ENCODE measurements around the gene ATF7.

DNA sequence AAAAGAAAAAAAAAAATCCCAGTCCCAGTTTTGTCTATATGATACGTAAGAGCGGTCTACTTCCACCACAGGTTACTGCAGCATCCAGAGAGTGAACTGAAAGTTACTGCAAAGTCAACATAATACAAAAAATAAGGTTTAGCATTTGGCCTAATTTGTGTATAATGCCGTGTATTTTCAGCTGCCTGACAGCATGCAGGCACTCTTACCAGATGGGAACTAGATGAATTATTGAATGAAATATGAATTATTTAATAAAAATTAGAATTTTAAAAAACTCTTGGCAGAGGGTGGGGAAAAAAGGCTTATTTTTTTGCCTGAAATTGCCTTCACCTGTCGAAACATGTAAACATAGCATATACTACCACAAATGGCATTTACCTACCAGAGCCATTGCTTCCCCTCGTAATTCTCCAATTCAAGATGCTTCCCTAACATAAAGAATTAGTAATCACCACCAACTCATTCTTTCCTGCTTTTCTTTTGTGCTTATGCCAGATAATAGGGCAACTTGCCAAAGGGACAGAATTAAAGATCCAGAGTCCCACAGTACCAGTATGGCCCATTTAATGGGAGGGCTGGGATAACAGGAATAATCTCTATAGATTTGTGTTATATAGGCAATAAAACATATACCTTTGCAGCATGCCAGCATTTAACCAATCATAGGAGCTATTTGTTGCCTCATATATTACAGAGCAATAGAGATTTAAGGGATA is 31.1 kb downstream of the ATF7 start:
- TF ChIP-seq, protein P1, sequence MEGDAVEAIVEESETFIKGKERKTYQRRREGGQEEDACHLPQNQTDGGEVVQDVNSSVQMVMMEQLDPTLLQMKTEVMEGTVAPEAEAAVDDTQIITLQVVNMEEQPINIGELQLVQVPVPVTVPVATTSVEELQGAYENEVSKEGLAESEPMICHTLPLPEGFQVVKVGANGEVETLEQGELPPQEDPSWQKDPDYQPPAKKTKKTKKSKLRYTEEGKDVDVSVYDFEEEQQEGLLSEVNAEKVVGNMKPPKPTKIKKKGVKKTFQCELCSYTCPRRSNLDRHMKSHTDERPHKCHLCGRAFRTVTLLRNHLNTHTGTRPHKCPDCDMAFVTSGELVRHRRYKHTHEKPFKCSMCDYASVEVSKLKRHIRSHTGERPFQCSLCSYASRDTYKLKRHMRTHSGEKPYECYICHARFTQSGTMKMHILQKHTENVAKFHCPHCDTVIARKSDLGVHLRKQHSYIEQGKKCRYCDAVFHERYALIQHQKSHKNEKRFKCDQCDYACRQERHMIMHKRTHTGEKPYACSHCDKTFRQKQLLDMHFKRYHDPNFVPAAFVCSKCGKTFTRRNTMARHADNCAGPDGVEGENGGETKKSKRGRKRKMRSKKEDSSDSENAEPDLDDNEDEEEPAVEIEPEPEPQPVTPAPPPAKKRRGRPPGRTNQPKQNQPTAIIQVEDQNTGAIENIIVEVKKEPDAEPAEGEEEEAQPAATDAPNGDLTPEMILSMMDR (IDR thresholded peaks at IDR 0.05; ENCODE audit: borderline replicate concordance, extremely low read depth, low read length, poor library complexity, severe bottlenecking): no peak
- no peak for TF ChIP-seq EZH2 (IDR thresholded peaks at IDR 0.05; ENCODE audit: borderline replicate concordance, low read depth, low read length, severe bottlenecking)

Data from DND-41 (cell line).